Activated B cell treated with CpG ODN at 0.5 μM for 24 hours (primary cell): ENCODE measurements around the gene ASTN2. TPM values are rescaled to one million over a fixed set of nuclear protein-coding genes. Genes with fewer than 3 reads are reported as not detected.

Experiments used
- ATAC-seq: fragments of 200-7000 bp; cut with Tn5 transposase; one replicate; pipeline ENCODE4 v1.10.0; 2021; ENCODE audit warnings: low read depth, mild to moderate bottlenecking, moderate library complexity
- CTCF ChIA-PET: fragments of 350-600 bp; sonication (Branson Sonifier 250); formaldehyde crosslinking; loops from one replicate; lab custom pipeline; 2021; ENCODE audit warnings: antibody characterized with exemption; lab: Charles Lee
- POLR2A ChIA-PET: fragments of 350-600 bp; sonication (Branson Sonifier 250); formaldehyde crosslinking; loops from one replicate; lab custom pipeline; 2021; ENCODE audit warnings: antibody characterized with exemption; lab: Charles Lee
- DNase-seq: peaks from one replicate; pipeline ENCODE4 v3.0.0; 2022
- H3K27ac Mint-ChIP-seq: one replicate; pipeline ENCODE4 v1.8.0; 2020; ENCODE audit warnings: mixed read lengths
- H3K27me3 Mint-ChIP-seq: one replicate; pipeline ENCODE4 v1.8.0; 2021; ENCODE audit warnings: mixed read lengths
- H3K36me3 Mint-ChIP-seq: one replicate; pipeline ENCODE4 v1.8.0; 2021; ENCODE audit warnings: low read depth, mixed read lengths
- H3K4me1 Mint-ChIP-seq: one replicate; pipeline ENCODE4 v1.8.0; 2021; ENCODE audit warnings: mixed read lengths
- H3K4me3 Mint-ChIP-seq: one replicate; pipeline ENCODE4 v1.8.0; 2020; ENCODE audit warnings: mild to moderate bottlenecking, mixed read lengths
- H3K9me3 Mint-ChIP-seq: one replicate; pipeline ENCODE4 v1.8.0; 2020; ENCODE audit warnings: mixed read lengths
- intact Hi-C: fragments of 100-400 bp; cut with micrococcal nuclease; formaldehyde crosslinking; loops from one replicate; pipeline ENCODE4 v1.15.1; 2024
- total RNA-seq: library from RNA; stranded (reverse); gene quantifications from 2 replicates; pipeline ENCODE4 v1.2.3, GENCODE V29; 2022
- TF ChIP-seq, protein P1 (sequence below): fragments of 200-600 bp; IDR thresholded peaks from one replicate; pipeline ENCODE4 v1.8.0; 2022; ENCODE audit warnings: antibody characterized with exemption, mild to moderate bottlenecking

Gene ASTN2
- total RNA-seq, 1 donor from 2014 or later = 2.3 TPM

GRCh38 chr9:116944714-116945534 is 469.9 kb downstream of the ASTN2 start:
- Mint-ChIP-seq H3K4me3 (no peak overlapping the region), H3K9me3 (no peaks in the 10 kb centered on the region), H3K27ac (no peak overlapping the region), H3K4me1 (peaks cover 8% of the 10 kb centered on the region), H3K36me3 (no peaks in the 10 kb centered on the region), H3K27me3 (no peaks in the 10 kb centered on the region)
- POLR2A ChIA-PET = no interaction called here
- ATAC-seq = no peak
- intact Hi-C loops = no loop called here
- TF ChIP-seq, protein P1, sequence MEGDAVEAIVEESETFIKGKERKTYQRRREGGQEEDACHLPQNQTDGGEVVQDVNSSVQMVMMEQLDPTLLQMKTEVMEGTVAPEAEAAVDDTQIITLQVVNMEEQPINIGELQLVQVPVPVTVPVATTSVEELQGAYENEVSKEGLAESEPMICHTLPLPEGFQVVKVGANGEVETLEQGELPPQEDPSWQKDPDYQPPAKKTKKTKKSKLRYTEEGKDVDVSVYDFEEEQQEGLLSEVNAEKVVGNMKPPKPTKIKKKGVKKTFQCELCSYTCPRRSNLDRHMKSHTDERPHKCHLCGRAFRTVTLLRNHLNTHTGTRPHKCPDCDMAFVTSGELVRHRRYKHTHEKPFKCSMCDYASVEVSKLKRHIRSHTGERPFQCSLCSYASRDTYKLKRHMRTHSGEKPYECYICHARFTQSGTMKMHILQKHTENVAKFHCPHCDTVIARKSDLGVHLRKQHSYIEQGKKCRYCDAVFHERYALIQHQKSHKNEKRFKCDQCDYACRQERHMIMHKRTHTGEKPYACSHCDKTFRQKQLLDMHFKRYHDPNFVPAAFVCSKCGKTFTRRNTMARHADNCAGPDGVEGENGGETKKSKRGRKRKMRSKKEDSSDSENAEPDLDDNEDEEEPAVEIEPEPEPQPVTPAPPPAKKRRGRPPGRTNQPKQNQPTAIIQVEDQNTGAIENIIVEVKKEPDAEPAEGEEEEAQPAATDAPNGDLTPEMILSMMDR = no peak
- DNase-seq = no peak
- CTCF ChIA-PET = no interaction called here

DNA sequence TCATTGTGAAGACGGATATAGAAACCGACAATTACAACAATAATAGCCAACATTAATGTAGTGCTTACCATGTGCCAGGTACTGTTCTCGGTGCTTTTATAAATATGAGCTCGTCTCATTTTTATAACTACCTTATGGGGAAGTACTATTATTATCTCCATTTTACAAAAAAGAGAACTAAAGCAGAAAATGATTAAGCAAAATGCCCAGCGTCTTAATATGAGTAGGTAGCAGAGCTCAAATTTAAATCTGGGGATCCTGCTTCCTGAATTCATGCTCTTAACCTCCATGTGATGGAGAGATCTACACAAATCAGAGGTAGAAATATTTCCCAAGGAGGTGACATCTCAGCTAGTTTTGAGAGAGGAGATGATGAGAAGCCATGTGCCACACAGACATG is 470.9 kb downstream of the ASTN2 start:
- TF ChIP-seq, protein P1 = no peak
- H3K36me3 Mint-ChIP-seq = no peaks in the 10 kb centered on the region
- ATAC-seq (no peak), DNase-seq (no peak)
- CTCF ChIA-PET = no interaction called here
- POLR2A ChIA-PET = no interaction called here
- H3K4me1 Mint-ChIP-seq = peaks cover 8% of the 10 kb centered on the region
- H3K4me3 Mint-ChIP-seq = no peak overlapping the region
- intact Hi-C loops = no loop called here
- H3K27me3 Mint-ChIP-seq = no peaks in the 10 kb centered on the region
- H3K9me3 Mint-ChIP-seq = no peaks in the 10 kb centered on the region
- H3K27ac Mint-ChIP-seq = no peak overlapping the region

DNA sequence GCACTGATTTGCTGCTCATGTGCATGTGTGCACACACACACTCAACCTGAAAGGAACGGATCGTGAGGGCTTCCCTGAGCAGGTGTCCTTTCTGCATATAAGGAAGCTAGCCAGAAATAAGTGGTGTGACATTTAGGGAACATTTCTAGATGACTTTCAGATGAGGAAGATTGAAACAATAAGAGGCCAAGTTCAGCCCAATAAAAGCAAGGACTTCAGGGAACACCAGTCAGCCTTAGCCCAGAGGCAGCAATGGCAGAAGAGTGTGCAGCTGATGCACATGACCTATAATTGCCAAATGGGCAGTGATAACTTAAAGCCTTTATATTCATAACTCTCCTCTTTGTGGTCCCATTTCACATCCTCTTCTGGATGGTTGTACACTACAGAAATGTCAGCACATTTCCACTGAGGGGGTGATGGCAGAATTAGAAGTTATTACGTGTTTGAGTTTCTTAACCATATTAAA is 472.2 kb downstream of the ASTN2 start:
- intact Hi-C loops = no loop called here
- Mint-ChIP-seq H3K4me1 (peaks cover 8% of the 10 kb centered on the region), H3K27me3 (no peaks in the 10 kb centered on the region), H3K36me3 (no peaks in the 10 kb centered on the region), H3K4me3 (no peak overlapping the region), H3K27ac (no peak overlapping the region), H3K9me3 (no peaks in the 10 kb centered on the region)
- DNase-seq = no peak
- ATAC-seq = no peak
- CTCF ChIA-PET = no interaction called here
- TF ChIP-seq, protein P1 = no peak
- POLR2A ChIA-PET = no interaction called here

- CTCF ChIA-PET = no interaction called here
These were observed 473.6 kb downstream of the ASTN2 start for GRCh38 chr9:116941266-116941665.

GRCh38 chr9:116940614-116941215 is 474.1 kb downstream of the ASTN2 start:
- DNase-seq (no peak), ATAC-seq (no peak)
- ChIA-PET CTCF (no interaction called here), POLR2A (no interaction called here)
- intact Hi-C loops = no loop called here
- Mint-ChIP-seq H3K27ac (no peak overlapping the region), H3K4me1 (peaks cover 6% of the 10 kb centered on the region), H3K36me3 (no peaks in the 10 kb centered on the region), H3K27me3 (no peaks in the 10 kb centered on the region), H3K9me3 (no peaks in the 10 kb centered on the region), H3K4me3 (no peak overlapping the region)
- TF ChIP-seq, protein P1 = no peak

More at GRCh38 chr9:116941266-116941665, 473.6 kb downstream of the ASTN2 start:
- Mint-ChIP-seq H3K27ac (no peak overlapping the region), H3K9me3 (no peaks in the 10 kb centered on the region), H3K4me1 (peaks cover 8% of the 10 kb centered on the region), H3K27me3 (no peaks in the 10 kb centered on the region), H3K4me3 (no peak overlapping the region), H3K36me3 (no peaks in the 10 kb centered on the region)
- POLR2A ChIA-PET = no interaction called here
- TF ChIP-seq, protein P1 = no peak
- intact Hi-C loops = no loop called here
- DNase-seq = no peak
- ATAC-seq = no peak
